H9 (cell line): Measurements from ENCODE around the gene GGA3. TPM values are rescaled to one million over a fixed set of nuclear protein-coding genes. Genes with fewer than 3 reads are reported as not detected.

Source experiments
- DNase-seq: peaks from one replicate; pipeline ENCODE4 v3.0.0-alpha.2; 2017
- H2AFZ ChIP-seq: one replicate; pipeline ENCODE4 v1.6.1; 2013; ENCODE audit warnings: mild to moderate bottlenecking, low read length, control low read depth, moderate library complexity
- H2AK5ac ChIP-seq: 2 replicates; pipeline ENCODE4 v1.6.1; 2013; ENCODE audit warnings: low read length, control low read depth, mixed read lengths; ENCODE audit not compliant: insufficient read length
- H2BK120ac ChIP-seq: one replicate; pipeline ENCODE4 v1.6.1; 2013; ENCODE audit warnings: low read depth, mild to moderate bottlenecking, low read length, control low read depth, inconsistent platforms; ENCODE audit not compliant: poor library complexity, severe bottlenecking
- H2BK12ac ChIP-seq: 2 replicates; pipeline ENCODE4 v1.6.1; 2013; ENCODE audit warnings: low read length, control low read depth, mixed read lengths, low read depth; ENCODE audit not compliant: insufficient read length
- H2BK15ac ChIP-seq: 2 replicates; pipeline ENCODE4 v1.6.1; 2013; ENCODE audit warnings: low read depth, low read length, control low read depth
- H2BK20ac ChIP-seq: one replicate; pipeline ENCODE4 v1.6.1; 2013; ENCODE audit warnings: low read depth, mild to moderate bottlenecking, low read length, control low read depth, inconsistent platforms; ENCODE audit not compliant: poor library complexity, severe bottlenecking
- H2BK5ac ChIP-seq: 2 replicates; pipeline ENCODE4 v1.6.1; 2013; ENCODE audit warnings: low read length, control low read depth, mixed read lengths; ENCODE audit not compliant: insufficient read length
- H3K14ac ChIP-seq: 2 replicates; pipeline ENCODE4 v1.6.1; 2013; ENCODE audit warnings: low read length, control low read depth; ENCODE audit not compliant: insufficient read depth
- H3K18ac ChIP-seq: 2 replicates; pipeline ENCODE4 v1.6.1; 2013; ENCODE audit warnings: low read depth, mild to moderate bottlenecking, mixed read lengths, low read length, control low read depth; ENCODE audit not compliant: insufficient read length
- H3K23ac ChIP-seq: 2 replicates; pipeline ENCODE4 v1.6.1; 2013; ENCODE audit warnings: low read length, control low read depth, mixed read lengths, low read depth; ENCODE audit not compliant: insufficient read length
- H3K23me2 ChIP-seq: 2 replicates; pipeline ENCODE4 v1.6.1; 2013; ENCODE audit warnings: low read depth, mild to moderate bottlenecking, mixed read lengths, low read length, control low read depth; ENCODE audit not compliant: insufficient read length, poor library complexity, severe bottlenecking
- H3K27ac ChIP-seq: 2 replicates; pipeline ENCODE4 v1.5.1; 2013; ENCODE audit warnings: low read length, control low read depth, mixed read lengths, low read depth; ENCODE audit not compliant: insufficient read length
- H3K27me3 ChIP-seq: 2 replicates; pipeline ENCODE4 v1.6.1; 2013; ENCODE audit warnings: low read length, control low read depth, inconsistent platforms; ENCODE audit not compliant: insufficient read depth
- H3K4ac ChIP-seq: 2 replicates; pipeline ENCODE4 v1.6.1; 2013; ENCODE audit warnings: low read depth, mild to moderate bottlenecking, control low read depth, inconsistent platforms, low read length, moderate library complexity
- H3K4me1 ChIP-seq: 2 replicates; pipeline ENCODE4 v1.6.1; 2013; ENCODE audit warnings: low read length, control low read depth, inconsistent platforms; ENCODE audit not compliant: insufficient read depth
- H3K4me2 ChIP-seq: 2 replicates; pipeline ENCODE4 v1.6.1; 2013; ENCODE audit warnings: low read length, control low read depth, mixed read lengths; ENCODE audit not compliant: insufficient read length, insufficient read depth
- H3K56ac ChIP-seq: 2 replicates; pipeline ENCODE4 v1.6.1; 2013; ENCODE audit warnings: low read depth, mild to moderate bottlenecking, mixed read lengths, low read length, control low read depth; ENCODE audit not compliant: insufficient read length
- H3K79me1 ChIP-seq: 2 replicates; pipeline ENCODE4 v1.6.1; 2013; ENCODE audit warnings: low read depth, mild to moderate bottlenecking, moderate library complexity, low read length, control low read depth, inconsistent platforms; ENCODE audit not compliant: insufficient read depth, poor library complexity, severe bottlenecking
- H3K79me2 ChIP-seq: 2 replicates; pipeline ENCODE4 v1.6.1; 2013; ENCODE audit warnings: low read length, control low read depth, inconsistent platforms; ENCODE audit not compliant: insufficient read depth
- H3K9ac ChIP-seq: 2 replicates; pipeline ENCODE4 v1.6.1; 2013; ENCODE audit warnings: low read length, control low read depth, mixed read lengths; ENCODE audit not compliant: insufficient read length; ENCODE audit errors: extremely low read depth
- H3K9me3 ChIP-seq: one replicate; pipeline ENCODE4 v1.6.1; 2013; ENCODE audit warnings: low read depth, low read length, inconsistent platforms; ENCODE audit not compliant: control insufficient read depth
- H3T11ph ChIP-seq: one replicate; pipeline ENCODE4 v1.6.1; 2013; ENCODE audit warnings: mild to moderate bottlenecking, low read length, control low read depth, inconsistent platforms
- H4K20me1 ChIP-seq: one replicate; pipeline ENCODE4 v1.6.1; 2013; ENCODE audit not compliant: control insufficient read depth, insufficient read length, insufficient read depth
- H4K5ac ChIP-seq: 2 replicates; pipeline ENCODE4 v1.6.1; 2013; ENCODE audit warnings: low read depth, mild to moderate bottlenecking, mixed read lengths, low read length, control low read depth; ENCODE audit not compliant: insufficient read length
- H4K8ac ChIP-seq: replicated peaks from 2 replicates; pipeline ENCODE4 v1.6.1; 2013; ENCODE audit warnings: low read length, control low read depth, mixed read lengths, low read depth; ENCODE audit not compliant: insufficient read length
- H4K91ac ChIP-seq: 2 replicates; pipeline ENCODE4 v1.6.1; 2013; ENCODE audit warnings: low read depth, mild to moderate bottlenecking, moderate library complexity, mixed read lengths, low read length, control low read depth; ENCODE audit not compliant: insufficient read length
- H3K27ac Mint-ChIP-seq, 3 experiments: 2 replicates in 2 of 3; 3 replicates in 1 of 3; pipeline ENCODE4 v1.8.0; 2020 to 2021; ENCODE audit warnings: mixed read lengths in 3 of 3, mild to moderate bottlenecking in 1 of 3, moderate library complexity in 1 of 3
- H3K27me3 Mint-ChIP-seq: 2 replicates; pipeline ENCODE4 v1.8.0; 2021; ENCODE audit warnings: low read depth, mild to moderate bottlenecking, moderate library complexity, mixed read lengths
- H3K36me3 Mint-ChIP-seq, 3 experiments: 2 replicates in 2 of 3; 3 replicates in 1 of 3; pipeline ENCODE4 v1.8.0; 2020 to 2021; ENCODE audit warnings: low read depth in 3 of 3, mixed read lengths in 3 of 3; ENCODE audit not compliant: insufficient read depth in 1 of 3
- H3K4me1 Mint-ChIP-seq, 2 experiments: 2 replicates each; pipeline ENCODE4 v1.8.0; 2020; ENCODE audit warnings: mixed read lengths in 2 of 2
- H3K4me3 Mint-ChIP-seq, 2 experiments: 2 replicates in 1 of 2; 3 replicates in 1 of 2; pipeline ENCODE4 v1.8.0; 2020 to 2021; ENCODE audit warnings: mild to moderate bottlenecking in 2 of 2, mixed read lengths in 2 of 2, moderate library complexity in 1 of 2
- H3K9me3 Mint-ChIP-seq, 2 experiments: 2 replicates in 1 of 2; 3 replicates in 1 of 2; pipeline ENCODE4 v1.8.0; 2020; ENCODE audit warnings: mild to moderate bottlenecking in 2 of 2, mixed read lengths in 2 of 2, moderate library complexity in 1 of 2
- WGBS: extraction: QIAGEN DNeasy Blood & Tissue Kit; methylation state at CpG from one replicate; pipeline ENCODE4 v1.1.7; 2013; ENCODE audit warnings: missing lambda C conversion rate, low lambda C conversion rate, mixed read lengths; ENCODE audit not compliant: insufficient read length; ENCODE audit errors: extremely low coverage; 5-methylcytosine and 5-hydroxymethylcytosine counted together
- total RNA-seq: library from RNA; stranded (reverse); gene quantifications from 2 replicates; pipeline ENCODE4 v1.2.1, GENCODE V29; 2021
- TF ChIP-seq, protein P1 (sequence below): fragments of 200-600 bp; sonication (generic); conservative IDR thresholded peaks from 3 replicates; pipeline ENCODE4 v1.8.0; 2021; ENCODE audit warnings: antibody characterized with exemption, mild to moderate bottlenecking

The GGA3 gene
- total RNA-seq, 1 experiment from 2014 or later = 50.3 TPM

DNA sequence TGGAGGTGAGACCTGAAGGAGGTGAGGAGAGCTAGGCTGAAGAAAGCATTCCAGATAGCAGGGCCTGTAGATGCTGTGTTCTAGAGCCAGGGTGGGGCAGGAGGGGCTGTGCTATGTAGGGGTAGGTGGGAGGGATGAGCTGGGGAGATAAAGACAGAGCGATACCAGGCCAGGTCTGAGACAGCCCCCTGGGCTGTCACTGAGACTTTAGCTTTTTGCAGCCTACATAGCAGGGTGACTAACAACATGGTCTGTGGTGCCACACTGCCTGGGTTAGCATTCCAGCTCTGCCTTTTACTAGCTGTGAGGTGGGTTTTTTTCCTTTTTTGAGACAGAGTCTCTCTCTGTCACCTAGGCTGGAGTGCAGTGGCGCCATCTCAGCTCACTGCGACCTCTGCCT, 41.6 kb downstream of the GGA3 start:
- no peak overlapping the region for H4K8ac ChIP-seq
- H3K14ac ChIP-seq = no peak overlapping the region
- no peak overlapping the region for H3K9ac ChIP-seq
- no peaks in the 10 kb centered on the region for H3K4me1 ChIP-seq
- no peak overlapping the region for H2BK12ac ChIP-seq
- H3K79me1 ChIP-seq = no peaks in the 10 kb centered on the region
- no peak overlapping the region for H2AK5ac ChIP-seq
- H3K27ac ChIP-seq = no peak overlapping the region
- no peak overlapping the region for H3T11ph ChIP-seq
- no peaks in the 10 kb centered on the region for H4K20me1 ChIP-seq
- no peak overlapping the region for H4K5ac ChIP-seq
- no peak overlapping the region for H2BK120ac ChIP-seq
- Mint-ChIP-seq H3K9me3 (no peaks in the 10 kb centered on the region), H3K4me3 (no peak overlapping the region), H3K27ac (peak overlapping the region in 2 of 3 experiments; percentile 52 to 90; a peak in 3 of 7 replicates), H3K27me3 (no peaks in the 10 kb centered on the region), H3K36me3 (peaks cover 42 to 80% (median 67%) of the 10 kb centered on the region in 3 experiments; a peak in 6 of 7 replicates), H3K4me1 (no peaks in the 10 kb centered on the region)
- TF ChIP-seq, protein P1, sequence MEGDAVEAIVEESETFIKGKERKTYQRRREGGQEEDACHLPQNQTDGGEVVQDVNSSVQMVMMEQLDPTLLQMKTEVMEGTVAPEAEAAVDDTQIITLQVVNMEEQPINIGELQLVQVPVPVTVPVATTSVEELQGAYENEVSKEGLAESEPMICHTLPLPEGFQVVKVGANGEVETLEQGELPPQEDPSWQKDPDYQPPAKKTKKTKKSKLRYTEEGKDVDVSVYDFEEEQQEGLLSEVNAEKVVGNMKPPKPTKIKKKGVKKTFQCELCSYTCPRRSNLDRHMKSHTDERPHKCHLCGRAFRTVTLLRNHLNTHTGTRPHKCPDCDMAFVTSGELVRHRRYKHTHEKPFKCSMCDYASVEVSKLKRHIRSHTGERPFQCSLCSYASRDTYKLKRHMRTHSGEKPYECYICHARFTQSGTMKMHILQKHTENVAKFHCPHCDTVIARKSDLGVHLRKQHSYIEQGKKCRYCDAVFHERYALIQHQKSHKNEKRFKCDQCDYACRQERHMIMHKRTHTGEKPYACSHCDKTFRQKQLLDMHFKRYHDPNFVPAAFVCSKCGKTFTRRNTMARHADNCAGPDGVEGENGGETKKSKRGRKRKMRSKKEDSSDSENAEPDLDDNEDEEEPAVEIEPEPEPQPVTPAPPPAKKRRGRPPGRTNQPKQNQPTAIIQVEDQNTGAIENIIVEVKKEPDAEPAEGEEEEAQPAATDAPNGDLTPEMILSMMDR = no peak
- DNase-seq = no peak
- no peak overlapping the region for H2BK15ac ChIP-seq
- H3K18ac ChIP-seq = no peak overlapping the region
- no peak overlapping the region for H3K4ac ChIP-seq
- no peaks in the 10 kb centered on the region for H3K23me2 ChIP-seq
- H2BK20ac ChIP-seq = no peak overlapping the region
- no peak overlapping the region for H3K4me2 ChIP-seq
- H3K23ac ChIP-seq = no peak overlapping the region
- H3K27me3 ChIP-seq = no peaks in the 10 kb centered on the region
- no peaks in the 10 kb centered on the region for H3K9me3 ChIP-seq
- no peak overlapping the region for H2BK5ac ChIP-seq
- no peak overlapping the region for H3K56ac ChIP-seq
- H2AFZ ChIP-seq = no peak overlapping the region
- WGBS = no CpG with 5 or more reads among the region's 3 CpGs
- H3K79me2 ChIP-seq = no peaks in the 10 kb centered on the region
- no peak overlapping the region for H4K91ac ChIP-seq
